HepG2 (cell line): ENCODE data around the gene FBXO30. TPM values are rescaled to one million over a fixed set of nuclear protein-coding genes. Genes with fewer than 3 reads are reported as not detected.
A peak's percentile ranks its signal among the peaks of the same experiment; 100 is the strongest.

ENCODE experiments used
- ARNT ChIP-seq: fragments of 450-650 bp; IDR thresholded peaks from 2 replicates; pipeline ENCODE4 v1.6.1; 2017
- ATF7 ChIP-seq, 2 experiments: fragments of 450-650 bp in 1 of 2; sonication (generic) in 1 of 2; formaldehyde crosslinking in 1 of 2; IDR thresholded peaks; 2 replicates each; pipeline versions ENCODE4 v1.4.0 to v1.6.1; 2016 to 2020; ENCODE audit warnings: antibody characterized with exemption in 1 of 2, mild to moderate bottlenecking in 1 of 2, missing genetic modification reagents in 1 of 2
- ATF7-NPFF ChIP-seq: sonication (generic); formaldehyde crosslinking; IDR thresholded peaks from 2 replicates; pipeline ENCODE4 v1.8.1; 2023; ENCODE audit warnings: mild to moderate bottlenecking, low read depth, missing genetic modification reagents, moderate library complexity
- CREB1 ChIP-seq, 2 experiments: fragments of 450-650 bp in 1 of 2; IDR thresholded peaks; 2 replicates each; pipeline ENCODE4 v1.6.1; 2016 to 2017; ENCODE audit warnings: control low read depth in 1 of 2, mild to moderate bottlenecking in 1 of 2, missing compliant biosample characterization in 1 of 2, missing genetic modification characterization in 1 of 2
- CREM ChIP-seq, 2 experiments: sonication (generic) in 1 of 2; formaldehyde crosslinking in 1 of 2; IDR thresholded peaks; 2 replicates each; pipeline versions ENCODE4 v1.4.0 to v1.6.1; 2016 to 2020; ENCODE audit warnings: antibody characterized with exemption in 1 of 2, mild to moderate bottlenecking in 1 of 2, missing genetic modification reagents in 1 of 2
- GATAD2A ChIP-seq: IDR thresholded peaks from 2 replicates; pipeline ENCODE4 v1.6.1; 2016
- KAT2B ChIP-seq: fragments of 150-350 bp; IDR thresholded peaks from 2 replicates; pipeline ENCODE4 v1.6.1; 2014; ENCODE audit warnings: low read depth, low read length, borderline replicate concordance
- MAFG ChIP-seq: sonication (generic); formaldehyde crosslinking; IDR thresholded peaks from 2 replicates; pipeline ENCODE4 v1.5.1; 2020; ENCODE audit warnings: mild to moderate bottlenecking, missing genetic modification reagents
- NCOR1 ChIP-seq: fragments of 200-600 bp; sonication (generic); IDR thresholded peaks from 2 replicates; pipeline ENCODE4 v1.7.0; 2017; ENCODE audit warnings: antibody characterized with exemption, low read length, borderline replicate concordance
- NFE2 ChIP-seq: sonication (generic); formaldehyde crosslinking; IDR thresholded peaks from 2 replicates; pipeline ENCODE4 v1.4.0; 2020; ENCODE audit warnings: missing genetic modification reagents
- RAD51 ChIP-seq: fragments of 450-650 bp; IDR thresholded peaks from 2 replicates; pipeline ENCODE4 v1.6.1; 2016; ENCODE audit warnings: borderline replicate concordance
- SIN3A ChIP-seq: IDR thresholded peaks from 2 replicates; pipeline ENCODE4 v1.6.1; 2011; ENCODE audit warnings: low read depth, mild to moderate bottlenecking, control low read depth, low read length, borderline replicate concordance
- SOX6 ChIP-seq, 2 experiments: fragments of 450-650 bp in 1 of 2; sonication (generic) in 1 of 2; formaldehyde crosslinking in 1 of 2; IDR thresholded peaks; 2 replicates each; pipeline versions ENCODE4 v1.4.0 to v1.6.1; 2017 to 2020; ENCODE audit warnings: antibody characterized with exemption in 1 of 2, mild to moderate bottlenecking in 1 of 2, missing genetic modification reagents in 1 of 2
- ZNF205 ChIP-seq: IDR thresholded peaks from 2 replicates; pipeline ENCODE4 v1.6.1; 2018; ENCODE audit warnings: missing biosample characterization, missing genetic modification reagents
- ZNF441 ChIP-seq: sonication (generic); formaldehyde crosslinking; IDR thresholded peaks from 2 replicates; pipeline ENCODE4 v1.7.0; 2021; ENCODE audit warnings: missing genetic modification reagents, borderline replicate concordance
- ZNF570 ChIP-seq: sonication (generic); formaldehyde crosslinking; IDR thresholded peaks from 2 replicates; pipeline ENCODE4 v1.4.0; 2020; ENCODE audit warnings: mild to moderate bottlenecking, missing genetic modification reagents, borderline replicate concordance
- ZNF670 ChIP-seq: sonication (generic); formaldehyde crosslinking; IDR thresholded peaks from 2 replicates; pipeline ENCODE4 v1.8.0; 2022; ENCODE audit warnings: mild to moderate bottlenecking, missing genetic modification reagents, borderline replicate concordance
- ZNF674 ChIP-seq: sonication (generic); formaldehyde crosslinking; IDR thresholded peaks from 2 replicates; pipeline ENCODE4 v1.5.0; 2020; ENCODE audit warnings: low read depth, mild to moderate bottlenecking, missing genetic modification reagents
- ZNF792 ChIP-seq: IDR thresholded peaks from 2 replicates; pipeline ENCODE4 v1.6.1; 2016
- polyA plus RNA-seq, 8 experiments: library from polyadenylated mRNA; depleted of rRNA in 3 of 8; stranded (reverse) in 7 of 8; unstranded in 1 of 8; fragments of >200 nt; fragmentation: Illumina TruSeq in 4 of 8; extraction: Trizol in 4 of 8; gene quantifications; 2 replicates each; pipeline versions ENCODE4 v1.2.1 to v1.2.3, GENCODE V29; 2011 to 2016; ENCODE audit warnings: low read depth in 4 of 8, missing spikeins in 1 of 8, mixed read lengths in 1 of 8; ENCODE audit not compliant: insufficient read depth in 1 of 8
- total RNA-seq, 5 experiments: library from RNA; depleted of rRNA; stranded (reverse); fragments of >200 nt; fragmentation: Illumina TruSeq; extraction: Trizol; gene quantifications; 2 replicates each; pipeline ENCODE4 v1.2.3, GENCODE V29; 2016; ENCODE audit warnings: low read depth in 1 of 5
- TF ChIP-seq, protein P1 (sequence below): IDR thresholded peaks from 2 replicates; pipeline ENCODE4 v1.4.0; 2020; ENCODE audit warnings: mild to moderate bottlenecking, missing genetic modification reagents
- TF ChIP-seq, protein P2 (sequence below): IDR thresholded peaks from 2 replicates; pipeline ENCODE4 v1.6.1; 2012; ENCODE audit warnings: low read depth, low read length, improper control_type of control experiment
- TF ChIP-seq, protein P3 (sequence below): sonication (generic); formaldehyde crosslinking; conservative IDR thresholded peaks from 2 replicates; pipeline ENCODE4 v1.8.0; 2022; ENCODE audit warnings: mild to moderate bottlenecking, moderate library complexity, missing genetic modification reagents

FBXO30 gene
- total and polyA plus RNA-seq, 2 of the 13 experiments (the other 11 are each of a cell fraction or from before 2014, with no cell fraction given), result 3.2 to 7.1 TPM

GRCh38 chr6:145813285-145814034, 1.1 kb downstream of the FBXO30 start (continued):
- TF ChIP-seq, protein P1, sequence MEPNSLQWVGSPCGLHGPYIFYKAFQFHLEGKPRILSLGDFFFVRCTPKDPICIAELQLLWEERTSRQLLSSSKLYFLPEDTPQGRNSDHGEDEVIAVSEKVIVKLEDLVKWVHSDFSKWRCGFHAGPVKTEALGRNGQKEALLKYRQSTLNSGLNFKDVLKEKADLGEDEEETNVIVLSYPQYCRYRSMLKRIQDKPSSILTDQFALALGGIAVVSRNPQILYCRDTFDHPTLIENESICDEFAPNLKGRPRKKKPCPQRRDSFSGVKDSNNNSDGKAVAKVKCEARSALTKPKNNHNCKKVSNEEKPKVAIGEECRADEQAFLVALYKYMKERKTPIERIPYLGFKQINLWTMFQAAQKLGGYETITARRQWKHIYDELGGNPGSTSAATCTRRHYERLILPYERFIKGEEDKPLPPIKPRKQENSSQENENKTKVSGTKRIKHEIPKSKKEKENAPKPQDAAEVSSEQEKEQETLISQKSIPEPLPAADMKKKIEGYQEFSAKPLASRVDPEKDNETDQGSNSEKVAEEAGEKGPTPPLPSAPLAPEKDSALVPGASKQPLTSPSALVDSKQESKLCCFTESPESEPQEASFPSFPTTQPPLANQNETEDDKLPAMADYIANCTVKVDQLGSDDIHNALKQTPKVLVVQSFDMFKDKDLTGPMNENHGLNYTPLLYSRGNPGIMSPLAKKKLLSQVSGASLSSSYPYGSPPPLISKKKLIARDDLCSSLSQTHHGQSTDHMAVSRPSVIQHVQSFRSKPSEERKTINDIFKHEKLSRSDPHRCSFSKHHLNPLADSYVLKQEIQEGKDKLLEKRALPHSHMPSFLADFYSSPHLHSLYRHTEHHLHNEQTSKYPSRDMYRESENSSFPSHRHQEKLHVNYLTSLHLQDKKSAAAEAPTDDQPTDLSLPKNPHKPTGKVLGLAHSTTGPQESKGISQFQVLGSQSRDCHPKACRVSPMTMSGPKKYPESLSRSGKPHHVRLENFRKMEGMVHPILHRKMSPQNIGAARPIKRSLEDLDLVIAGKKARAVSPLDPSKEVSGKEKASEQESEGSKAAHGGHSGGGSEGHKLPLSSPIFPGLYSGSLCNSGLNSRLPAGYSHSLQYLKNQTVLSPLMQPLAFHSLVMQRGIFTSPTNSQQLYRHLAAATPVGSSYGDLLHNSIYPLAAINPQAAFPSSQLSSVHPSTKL (CRISPR knock-in tag), result peak; percentile 15; the same call in 1 of the 2 replicates
- TF ChIP-seq ARNT (no peak), ATF7-NPFF (CRISPR knock-in tag) (no peak), MAFG (peak; percentile 91), CREB1 (IDR thresholded peaks at IDR 0.05) (peak; percentile 87), CREB1 (CRISPR knock-in tag; IDR thresholded peaks at IDR 0.05) (0 out of 2 replicates have a peak, but pooled peaks have one; percentile 28), SIN3A (peak; percentile 66; the same call in 1 of the 2 replicates), ZNF670 (CRISPR knock-in tag) (peak; percentile 67), ZNF441 (no peak), RAD51 (no peak), ZNF674 (CRISPR knock-in tag) (no peak), KAT2B (no peak), ZNF570 (CRISPR knock-in tag) (no peak), NFE2 (CRISPR knock-in tag) (no peak), ZNF205 (CRISPR knock-in tag) (0 out of 2 replicates have a peak, but pooled peaks have one; percentile 19), NCOR1 (0 out of 2 replicates have a peak, but pooled peaks have one; percentile 18), ATF7 (IDR thresholded peaks at IDR 0.05) (peak; percentile 78), ATF7 (CRISPR knock-in tag; IDR thresholded peaks at IDR 0.05) (no peak), GATAD2A (CRISPR knock-in tag) (no peak), CREM (IDR thresholded peaks at IDR 0.05) (no peak), CREM (CRISPR knock-in tag; IDR thresholded peaks at IDR 0.05) (no peak), SOX6 (IDR thresholded peaks at IDR 0.05) (no peak), SOX6 (CRISPR knock-in tag; IDR thresholded peaks at IDR 0.05) (no peak), ZNF792 (CRISPR knock-in tag) (no peak)
- TF ChIP-seq, protein P2, sequence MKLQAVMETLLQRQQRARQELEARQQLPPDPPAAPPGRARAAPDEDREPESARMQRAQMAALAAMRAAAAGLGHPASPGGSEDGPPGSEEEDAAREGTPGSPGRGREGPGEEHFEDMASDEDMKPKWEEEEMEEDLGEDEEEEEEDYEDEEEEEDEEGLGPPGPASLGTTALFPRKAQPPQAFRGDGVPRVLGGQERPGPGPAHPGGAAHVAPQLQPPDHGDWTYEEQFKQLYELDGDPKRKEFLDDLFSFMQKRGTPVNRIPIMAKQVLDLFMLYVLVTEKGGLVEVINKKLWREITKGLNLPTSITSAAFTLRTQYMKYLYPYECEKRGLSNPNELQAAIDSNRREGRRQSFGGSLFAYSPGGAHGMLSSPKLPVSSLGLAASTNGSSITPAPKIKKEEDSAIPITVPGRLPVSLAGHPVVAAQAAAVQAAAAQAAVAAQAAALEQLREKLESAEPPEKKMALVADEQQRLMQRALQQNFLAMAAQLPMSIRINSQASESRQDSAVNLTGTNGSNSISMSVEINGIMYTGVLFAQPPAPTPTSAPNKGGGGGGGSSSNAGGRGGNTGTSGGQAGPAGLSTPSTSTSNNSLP, result peak; percentile 57; the same call in 1 of the 2 replicates
- TF ChIP-seq, protein P3, sequence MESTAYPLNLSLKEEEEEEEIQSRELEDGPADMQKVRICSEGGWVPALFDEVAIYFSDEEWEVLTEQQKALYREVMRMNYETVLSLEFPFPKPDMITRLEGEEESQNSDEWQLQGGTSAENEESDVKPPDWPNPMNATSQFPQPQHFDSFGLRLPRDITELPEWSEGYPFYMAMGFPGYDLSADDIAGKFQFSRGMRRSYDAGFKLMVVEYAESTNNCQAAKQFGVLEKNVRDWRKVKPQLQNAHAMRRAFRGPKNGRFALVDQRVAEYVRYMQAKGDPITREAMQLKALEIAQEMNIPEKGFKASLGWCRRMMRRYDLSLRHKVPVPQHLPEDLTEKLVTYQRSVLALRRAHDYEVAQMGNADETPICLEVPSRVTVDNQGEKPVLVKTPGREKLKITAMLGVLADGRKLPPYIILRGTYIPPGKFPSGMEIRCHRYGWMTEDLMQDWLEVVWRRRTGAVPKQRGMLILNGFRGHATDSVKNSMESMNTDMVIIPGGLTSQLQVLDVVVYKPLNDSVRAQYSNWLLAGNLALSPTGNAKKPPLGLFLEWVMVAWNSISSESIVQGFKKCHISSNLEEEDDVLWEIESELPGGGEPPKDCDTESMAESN (CRISPR knock-in tag), result 0 out of 2 replicates have a peak, but pooled peaks have one; percentile 23
